GM21825 (cell line): ENCODE measurements around the gene BTLA.
"Not testable (repeated sequence)": the region's sequence is repeated elsewhere in the genome, so short reads cannot be mapped to it uniquely, and the experiment has no call there.

ENCODE experiments used
- ATAC-seq: cut with Tn5 transposase; IDR thresholded peaks from one replicate; pipeline ENCODE4 v1.9.1; 2021; ENCODE audit warnings: mild to moderate bottlenecking, moderate library complexity; ENCODE audit not compliant: unreplicated experiment

BTLA gene

DNA sequence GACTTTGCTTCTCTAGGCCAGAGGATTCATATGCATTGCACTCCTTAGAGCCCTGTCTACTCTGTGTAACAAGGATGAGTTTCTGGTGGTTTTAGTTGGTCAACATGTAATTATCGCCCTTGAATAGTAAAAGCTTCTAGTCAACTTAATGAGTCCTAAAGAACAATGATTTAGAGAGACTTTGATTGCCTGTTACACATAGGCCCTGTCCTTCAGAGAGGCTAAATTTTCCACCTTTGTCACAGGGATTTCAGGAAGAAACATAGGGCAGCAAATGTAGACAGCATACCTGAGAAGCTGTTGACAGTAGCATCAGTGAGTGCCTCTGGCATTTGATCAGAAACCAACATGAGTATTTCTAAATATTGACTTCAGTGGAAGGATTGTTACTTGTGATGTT lies 7.1 kb downstream of the BTLA start:
- ATAC-seq, result no peak

DNA sequence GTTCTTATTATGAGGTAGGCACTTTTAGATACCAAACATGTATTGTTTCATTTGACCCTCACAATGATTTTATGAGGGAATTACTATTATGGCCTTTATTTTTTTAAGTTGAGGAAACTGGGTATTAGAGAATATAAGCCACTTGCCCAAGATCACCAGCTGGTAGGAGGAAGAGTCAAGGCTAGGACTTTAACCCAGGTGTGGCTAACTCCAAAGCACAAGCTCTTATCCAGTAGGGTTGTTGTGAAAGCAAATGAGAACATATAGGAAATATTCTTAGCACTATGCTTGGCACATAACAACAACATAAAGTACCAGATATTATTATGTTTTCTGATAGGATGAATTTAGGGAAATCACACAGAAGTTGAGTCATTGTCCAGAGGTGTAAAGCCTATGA lies 7.9 kb downstream of the BTLA start:
- ATAC-seq, result no peak

DNA sequence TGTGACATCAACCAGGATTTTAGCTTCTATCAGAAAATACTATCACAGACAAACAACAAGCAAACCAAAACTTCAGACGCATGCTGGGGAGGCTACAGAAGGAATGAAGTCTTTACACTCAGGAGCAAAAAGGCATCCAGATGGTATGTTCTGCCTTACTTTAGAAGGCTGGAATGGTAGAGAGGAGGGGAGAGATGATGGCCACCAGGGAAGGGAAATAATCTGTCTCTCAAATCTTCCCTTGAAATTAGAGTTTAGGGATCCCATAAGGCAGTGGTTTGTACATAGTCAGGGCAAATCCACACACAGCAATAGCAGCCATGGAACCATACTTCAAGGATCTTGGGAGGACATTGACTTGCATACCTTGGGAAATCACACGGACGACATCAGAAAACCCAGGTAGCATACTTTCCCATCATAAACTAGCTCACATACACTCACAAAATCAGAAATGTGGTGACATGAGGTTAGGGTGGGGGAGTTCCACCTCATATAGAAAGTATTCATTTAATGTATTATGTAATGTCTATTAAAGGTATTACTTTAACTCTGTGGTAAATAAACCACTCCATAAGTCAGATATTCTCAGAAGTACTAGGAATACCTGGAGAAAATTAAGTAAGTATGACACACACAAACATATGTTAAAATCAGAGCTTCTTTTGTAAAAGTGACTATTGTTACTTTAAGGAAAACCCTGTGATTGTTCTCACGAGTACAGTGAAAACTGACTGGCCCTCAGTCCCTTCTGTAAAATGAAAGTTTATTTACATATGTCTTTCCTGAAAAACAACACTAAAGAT lies 9.4 kb downstream of the BTLA start:
- ATAC-seq, result no peak

DNA sequence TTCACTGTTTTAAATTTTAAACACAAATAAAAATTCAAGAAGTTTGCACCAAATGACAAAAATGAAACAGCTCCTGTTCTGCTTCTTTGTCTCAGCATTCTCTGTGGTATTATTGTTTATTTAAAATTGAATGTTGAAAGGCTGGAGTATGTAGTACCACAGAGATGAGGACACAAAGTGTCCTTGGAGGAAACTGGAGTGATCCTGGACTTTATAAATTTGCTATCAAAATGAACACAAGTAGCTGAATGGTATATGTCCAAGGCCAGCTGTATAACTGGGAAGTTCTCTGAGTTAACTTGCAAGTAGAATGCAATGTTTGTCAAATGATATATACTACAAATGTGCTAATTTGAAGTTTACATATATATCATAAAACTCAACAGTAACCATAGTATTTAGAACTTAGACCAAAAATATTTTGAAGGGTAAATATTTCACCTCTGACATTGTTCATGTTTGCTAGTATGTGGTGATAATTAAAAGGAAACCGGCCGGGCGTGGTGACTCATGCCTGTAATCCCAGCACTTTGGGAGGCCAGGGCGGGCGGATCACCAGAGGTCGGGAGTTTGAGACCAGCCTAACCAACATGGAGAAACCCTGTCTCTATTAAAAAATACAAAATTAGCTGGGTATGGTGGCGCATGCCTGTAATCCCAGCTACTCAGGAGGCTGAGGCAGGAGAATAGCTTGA lies 12.3 kb downstream of the BTLA start:
- no peak for ATAC-seq

DNA sequence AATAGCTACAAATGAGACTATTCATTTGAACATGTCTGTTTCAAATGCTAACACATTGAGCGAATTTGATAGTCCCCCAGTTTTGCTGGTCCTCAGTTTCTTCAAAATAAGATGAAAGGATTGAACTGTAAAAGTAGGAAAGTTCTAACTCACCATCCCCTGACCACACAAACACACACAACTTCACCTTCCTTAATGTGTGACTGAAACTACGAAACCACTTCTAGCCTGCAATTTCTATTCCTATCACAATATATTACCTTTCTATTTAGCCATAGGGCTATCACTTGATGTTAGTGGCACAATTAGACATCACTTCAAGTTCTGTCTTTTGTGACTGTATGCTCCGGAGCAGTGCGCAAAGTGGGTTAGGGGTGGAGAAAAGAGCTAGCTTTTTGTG lies 14.9 kb downstream of the BTLA start:
- no peak for ATAC-seq

DNA sequence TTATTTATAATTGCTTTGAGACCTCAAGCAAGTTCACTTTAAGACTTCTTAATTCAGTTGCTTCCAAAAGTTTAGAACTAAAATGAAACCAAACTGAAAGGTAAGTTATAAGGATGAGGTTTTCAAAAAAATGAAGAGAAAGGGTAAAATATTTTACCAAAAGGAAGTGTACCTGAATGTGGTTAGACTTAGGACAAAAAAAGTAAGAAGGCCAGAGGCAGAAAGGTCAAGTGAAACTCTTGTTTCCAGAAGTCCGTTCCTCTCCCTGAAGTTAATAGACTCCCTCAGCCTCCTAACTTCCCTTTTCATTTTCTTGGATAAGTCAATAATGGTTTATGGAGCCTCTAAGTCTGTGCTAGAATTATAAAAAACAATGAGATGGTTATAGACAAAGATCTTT lies 16.6 kb downstream of the BTLA start:
- no peak for ATAC-seq

DNA sequence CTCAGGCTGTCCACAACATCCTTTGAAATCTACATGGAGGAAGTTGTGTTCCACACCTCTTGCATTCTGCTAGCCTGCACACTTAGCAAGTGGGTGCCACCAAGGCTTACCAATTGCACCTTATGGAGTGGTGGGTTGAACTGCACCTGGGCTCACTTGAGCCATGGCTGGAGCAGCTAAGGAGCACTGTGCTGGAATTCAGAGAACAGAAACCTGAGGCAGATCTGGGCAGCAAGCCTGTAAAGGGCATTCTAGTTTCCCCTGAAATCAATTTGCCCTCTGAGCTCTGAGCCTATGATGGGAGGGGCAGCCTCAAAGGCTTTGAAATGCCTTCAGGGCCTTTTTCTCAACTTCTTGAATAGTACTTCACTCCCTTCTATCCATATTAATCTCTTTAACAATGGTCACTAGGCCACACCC lies 18.0 kb downstream of the BTLA start:
- no peak for ATAC-seq

DNA sequence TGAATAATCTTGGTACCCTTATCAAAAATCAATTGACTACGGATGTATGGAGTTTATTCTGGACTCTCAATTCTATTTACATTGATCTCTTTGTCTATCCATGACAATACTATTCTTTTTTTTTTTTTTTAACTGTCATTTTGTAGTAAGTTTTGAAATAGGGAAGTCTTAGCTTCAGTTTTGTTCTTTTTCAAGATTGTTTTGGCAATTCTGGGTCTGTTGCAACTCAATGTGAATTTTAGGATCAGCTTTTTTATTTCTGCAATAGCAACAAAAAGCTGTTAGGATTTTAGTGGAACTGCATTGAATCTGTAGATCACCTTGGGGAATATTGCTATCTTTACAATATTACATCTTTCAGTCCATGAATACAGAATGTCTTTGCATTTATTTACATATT lies 21.4 kb downstream of the BTLA start:
- no peak for ATAC-seq

DNA sequence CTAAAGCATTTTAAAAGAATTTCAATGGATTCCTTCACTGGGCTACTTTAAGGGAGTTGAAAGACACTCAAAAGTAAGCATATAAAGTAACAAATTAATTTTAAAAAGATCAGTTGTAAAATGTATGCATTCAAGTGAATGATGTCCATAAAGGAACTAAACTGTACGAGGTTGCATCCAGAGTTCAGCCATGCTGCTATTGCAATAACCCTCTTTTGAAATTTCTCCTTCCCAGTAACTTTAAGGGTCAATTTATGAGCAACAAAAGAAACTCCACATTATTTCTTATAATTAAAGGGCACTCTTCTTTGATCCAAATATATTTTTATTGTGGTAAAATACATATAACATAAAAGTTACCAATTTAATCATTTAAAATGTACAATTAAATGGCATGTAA lies 22.9 kb downstream of the BTLA start:
- no peak for ATAC-seq

DNA sequence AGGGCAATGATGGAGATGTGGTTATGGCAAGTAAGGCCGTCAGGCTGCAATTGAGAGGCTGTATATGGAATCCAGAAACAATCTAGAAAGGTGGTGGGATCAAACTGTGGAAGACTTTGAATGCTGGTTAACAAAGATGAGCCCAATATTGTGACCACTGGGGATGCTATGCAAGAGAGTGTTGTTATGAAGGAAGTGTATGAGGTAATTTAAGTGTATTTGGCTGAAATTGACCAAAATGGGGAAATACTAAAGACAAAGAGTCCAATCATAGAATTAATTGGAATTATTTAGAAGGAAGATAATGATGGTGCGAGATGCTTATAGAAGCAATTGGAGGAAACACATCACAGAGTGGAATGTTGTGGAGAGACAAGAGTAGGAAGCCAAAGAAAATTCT lies 24.5 kb downstream of the BTLA start:
- no peak for ATAC-seq

DNA sequence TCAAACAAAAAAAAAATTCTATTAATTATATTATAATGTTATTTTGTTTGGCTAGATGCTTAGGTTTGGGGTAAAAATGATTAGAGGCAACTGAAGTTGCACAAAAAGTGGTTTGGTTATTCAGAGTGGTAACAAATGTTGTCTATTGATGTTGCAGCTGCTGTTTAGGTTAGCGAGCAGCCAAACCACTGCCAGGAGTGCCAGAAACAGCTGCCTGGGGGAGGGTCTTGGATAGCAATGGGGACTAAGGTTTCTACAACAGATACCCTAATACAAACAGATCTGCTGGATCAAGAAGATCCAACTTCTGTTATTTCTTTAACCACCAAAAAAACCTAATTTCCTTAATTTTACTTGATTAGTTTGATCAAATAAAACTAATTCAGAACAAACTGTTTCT lies 26.6 kb downstream of the BTLA start:
- no peak for ATAC-seq

DNA sequence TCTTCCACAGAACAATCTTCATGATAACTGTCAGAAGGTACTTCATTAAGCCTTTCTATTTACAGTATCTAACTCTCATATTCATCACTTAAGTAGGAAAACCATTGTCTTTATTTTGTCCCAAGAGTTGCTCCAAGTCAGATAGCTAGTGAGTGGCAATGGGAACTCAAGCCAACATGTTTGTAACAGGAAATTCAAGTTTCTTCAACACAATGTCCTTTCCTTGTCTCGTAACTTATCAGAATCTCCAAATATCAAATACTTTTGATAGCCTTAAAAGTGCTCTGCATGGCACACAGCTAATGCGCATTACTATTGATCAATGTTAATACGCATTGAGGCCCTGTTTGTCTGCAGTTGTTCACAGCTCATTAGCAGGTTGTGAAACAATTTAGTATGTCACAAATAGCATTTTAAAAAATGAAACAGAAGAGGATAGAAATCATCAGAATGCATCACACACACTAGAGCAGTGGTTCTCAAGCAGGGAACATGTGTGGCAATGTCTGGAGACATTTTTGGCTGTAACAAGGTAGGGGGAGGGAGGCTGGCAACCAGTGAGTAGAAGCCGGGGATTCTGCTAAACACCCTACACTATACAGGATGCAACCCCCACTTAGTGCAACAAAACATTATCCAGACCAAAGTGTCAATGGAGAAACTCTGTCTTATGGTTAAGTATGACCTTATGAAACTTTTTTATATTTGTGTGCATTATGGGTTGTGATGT lies 27.5 kb downstream of the BTLA start:
- no peak for ATAC-seq

DNA sequence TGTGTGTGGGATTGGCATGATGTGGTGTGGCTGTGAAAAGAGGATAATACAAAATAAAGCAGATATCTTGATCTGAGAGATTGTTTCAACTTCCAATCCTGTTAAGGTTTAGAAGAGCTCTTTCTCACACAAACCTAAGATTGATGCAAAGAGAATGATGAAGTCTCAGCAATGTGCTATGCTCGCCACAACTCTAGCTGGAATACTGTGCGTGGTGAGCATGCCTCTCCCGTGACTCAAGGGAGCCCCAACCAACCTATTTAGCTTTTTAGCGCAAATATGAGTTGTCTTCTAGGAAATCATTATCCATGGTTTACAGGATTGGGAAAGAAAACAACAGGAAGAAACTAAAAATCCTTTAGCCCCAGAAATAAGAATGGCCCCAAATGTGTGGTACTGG lies 28.5 kb downstream of the BTLA start:
- ATAC-seq, result no peak

DNA sequence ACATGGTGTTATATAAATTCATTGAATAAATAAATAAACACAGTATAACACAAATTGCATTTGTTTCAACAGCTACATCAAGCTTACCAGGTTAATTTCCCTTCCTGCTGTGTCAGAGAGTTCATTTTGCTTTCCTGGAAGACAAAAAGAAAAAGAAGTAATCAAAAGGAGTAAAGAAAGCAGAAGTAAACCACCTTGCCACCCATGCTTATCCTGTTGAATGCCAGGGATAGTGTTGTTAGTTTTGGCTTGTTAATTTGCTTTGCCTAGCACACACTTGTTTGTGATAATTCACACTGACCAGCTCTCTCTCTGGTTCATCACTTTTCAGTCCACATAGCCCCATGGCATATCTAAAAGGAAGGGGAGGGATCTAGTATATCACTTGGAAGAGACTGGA lies 29.6 kb downstream of the BTLA start:
- ATAC-seq, result no peak

DNA sequence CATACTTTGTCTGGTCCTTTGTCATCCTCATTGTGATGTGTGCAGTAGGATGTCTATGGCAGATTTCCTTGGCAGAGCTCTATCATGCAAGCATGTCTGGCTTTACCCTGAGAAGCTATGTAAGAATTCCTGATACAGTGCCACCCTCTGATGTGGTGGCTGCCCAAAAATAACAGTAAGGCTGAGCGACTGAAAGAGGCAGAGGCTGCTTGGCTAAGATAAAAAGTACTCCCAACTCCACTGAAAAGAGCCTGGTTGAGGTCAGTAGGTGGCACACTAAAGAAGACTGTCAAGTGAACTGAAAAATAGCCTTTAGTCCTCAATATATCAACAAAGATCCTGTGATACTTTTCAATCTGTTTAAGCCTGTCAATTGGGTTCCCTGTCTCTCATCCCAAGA lies 31.7 kb downstream of the BTLA start:
- no peak for ATAC-seq

DNA sequence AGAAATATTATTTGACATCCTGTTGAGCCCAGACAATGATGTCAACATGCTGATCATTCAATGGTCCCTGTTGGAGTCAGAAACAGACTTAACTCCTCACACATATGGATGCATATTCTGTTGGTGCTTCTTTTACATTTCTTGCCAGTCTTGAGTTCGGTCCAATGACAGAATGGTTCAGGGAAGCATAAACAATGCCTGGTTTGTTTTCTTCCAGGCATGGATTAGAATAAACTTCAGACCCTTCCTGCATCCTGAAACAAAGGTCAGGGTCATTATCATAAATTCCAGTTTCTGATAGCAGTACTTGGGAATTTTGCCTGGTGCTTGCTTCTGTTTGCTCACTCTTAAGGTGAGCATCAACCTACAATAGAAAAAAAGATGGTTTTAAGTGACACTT lies 33.3 kb downstream of the BTLA start:
- no peak for ATAC-seq

DNA sequence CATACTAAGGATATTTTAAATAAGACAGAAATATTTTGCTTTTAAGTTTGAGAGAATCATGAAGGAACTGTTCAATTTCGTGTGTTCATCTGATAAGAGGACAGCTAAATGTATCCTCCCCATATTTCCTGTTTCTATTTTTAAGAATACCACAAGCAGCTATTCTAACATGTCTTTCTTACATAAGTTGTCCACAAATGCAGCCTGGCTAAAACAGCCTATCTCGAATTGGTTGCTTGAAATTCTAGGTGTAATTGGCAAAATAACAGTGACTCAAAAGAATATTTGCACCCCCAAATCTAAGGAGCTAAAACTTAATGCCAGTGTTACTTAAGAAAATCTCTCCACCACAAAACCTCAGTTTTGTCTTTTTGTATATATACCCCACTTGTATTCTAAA lies 35.0 kb downstream of the BTLA start:
- ATAC-seq, result no peak

DNA sequence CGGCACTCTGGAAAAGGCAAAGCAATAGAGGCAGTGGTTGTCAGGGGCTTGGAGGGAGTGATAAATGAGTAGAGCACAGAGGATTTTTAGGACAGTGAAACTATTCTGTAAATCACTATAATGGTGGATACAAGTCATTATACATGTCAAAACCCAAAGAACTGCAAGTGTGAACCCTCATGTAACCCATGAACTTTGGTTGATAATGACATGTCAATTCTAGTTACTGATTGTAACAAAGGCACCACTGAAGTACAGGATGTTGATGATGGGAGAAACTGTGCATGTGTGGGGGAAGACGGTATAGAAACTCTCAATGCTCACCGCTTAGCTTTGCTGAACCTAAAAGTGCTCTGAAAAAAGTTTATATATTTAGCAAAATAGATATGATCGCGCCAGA lies 36.0 kb downstream of the BTLA start:
- peak; percentile 34 for ATAC-seq

DNA sequence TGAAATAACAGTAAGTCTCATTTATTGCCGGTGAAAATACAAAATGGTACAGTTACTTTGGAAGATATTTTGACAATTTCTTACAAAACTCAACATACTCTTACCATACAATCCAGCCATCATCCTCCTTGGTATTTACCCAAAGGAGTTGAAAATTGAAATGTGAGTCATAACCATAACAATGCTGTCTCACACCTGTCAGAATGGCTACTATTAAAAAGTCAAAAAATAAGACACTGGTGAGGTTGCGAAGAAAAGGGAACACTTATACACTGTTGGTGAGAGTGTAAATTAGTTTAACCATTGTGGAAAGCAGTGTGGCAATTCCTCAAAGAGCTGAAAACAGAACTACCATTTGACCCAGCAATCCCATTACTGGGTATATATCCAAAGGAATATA lies 37.5 kb downstream of the BTLA start:
- ATAC-seq, result not testable (repeated sequence)

DNA sequence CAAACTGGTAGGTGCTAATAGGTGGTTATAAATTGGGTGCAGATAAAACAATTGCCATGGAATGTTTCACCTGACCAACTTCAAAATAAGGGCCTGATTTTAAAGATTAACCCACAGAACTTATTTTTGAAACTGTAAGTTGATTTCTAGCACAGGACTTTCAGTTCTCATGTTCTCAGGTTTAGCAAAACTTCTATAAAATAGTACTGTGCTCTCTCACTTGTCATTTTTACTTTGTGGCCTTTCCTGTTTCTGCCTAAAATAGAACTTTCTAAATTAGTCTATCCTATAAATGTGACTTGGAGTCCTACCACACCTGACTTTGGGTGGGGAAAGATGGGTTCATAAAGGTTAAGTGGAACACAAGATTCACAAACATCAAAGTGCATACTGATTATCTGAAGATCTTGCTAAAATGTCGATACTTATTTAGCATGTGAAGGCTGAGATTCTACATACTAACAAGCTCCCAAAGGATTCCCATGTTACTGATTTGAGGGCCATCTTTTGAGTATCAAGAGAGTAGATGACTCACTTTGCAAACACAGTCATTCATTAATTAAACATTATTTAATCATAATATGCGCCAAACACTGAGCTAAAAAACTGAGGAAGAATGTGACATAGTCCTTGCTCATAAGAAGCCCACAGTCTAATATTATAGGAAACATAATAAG lies 38.6 kb downstream of the BTLA start:
- peak; percentile 55 for ATAC-seq

DNA sequence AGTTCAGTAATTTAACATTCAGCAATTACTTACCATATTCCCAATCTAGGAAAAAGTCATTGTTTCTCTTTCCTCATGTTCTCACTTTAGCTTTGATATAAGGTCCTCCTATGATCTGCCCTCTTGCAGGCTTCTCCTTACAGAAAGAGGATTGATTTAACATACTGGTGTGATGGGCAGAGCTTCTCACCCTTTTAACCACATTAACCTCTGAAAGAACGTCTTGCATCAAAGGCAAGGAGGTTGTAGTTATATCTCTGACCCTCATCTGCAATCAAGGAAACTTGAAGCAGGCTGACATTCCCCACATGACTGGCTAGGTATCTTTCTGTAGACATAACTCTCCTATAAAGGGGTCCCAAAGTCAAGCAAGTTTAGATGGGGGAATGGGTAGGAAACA lies 39.5 kb downstream of the BTLA start:
- no peak for ATAC-seq
